Activated CD8-positive, alpha-beta memory T cell treated with anti-CD3 and anti-CD28 coated beads for 36 hours (primary cell): ENCODE results near the gene STAMBPL1. TPM values are rescaled to one million over a fixed set of nuclear protein-coding genes. Genes with fewer than 3 reads are reported as not detected.

Source experiments
- CTCF ChIA-PET: fragments of 350-600 bp; sonication (Branson Sonifier 250); formaldehyde crosslinking; loops from one replicate; lab custom pipeline; 2021; ENCODE audit warnings: antibody characterized with exemption; lab: Charles Lee
- POLR2A ChIA-PET: fragments of 350-600 bp; sonication (Branson Sonifier 250); formaldehyde crosslinking; loops from one replicate; lab custom pipeline; 2021; ENCODE audit warnings: antibody characterized with exemption; lab: Charles Lee
- total RNA-seq, 2 experiments: library from RNA; stranded (reverse); gene quantifications; one replicate each; pipeline ENCODE4 v1.2.3, GENCODE V29; 2021

The STAMBPL1 gene
- total RNA-seq, 2 experiments from 2014 or later, result 24.5 to 26.9 TPM

DNA sequence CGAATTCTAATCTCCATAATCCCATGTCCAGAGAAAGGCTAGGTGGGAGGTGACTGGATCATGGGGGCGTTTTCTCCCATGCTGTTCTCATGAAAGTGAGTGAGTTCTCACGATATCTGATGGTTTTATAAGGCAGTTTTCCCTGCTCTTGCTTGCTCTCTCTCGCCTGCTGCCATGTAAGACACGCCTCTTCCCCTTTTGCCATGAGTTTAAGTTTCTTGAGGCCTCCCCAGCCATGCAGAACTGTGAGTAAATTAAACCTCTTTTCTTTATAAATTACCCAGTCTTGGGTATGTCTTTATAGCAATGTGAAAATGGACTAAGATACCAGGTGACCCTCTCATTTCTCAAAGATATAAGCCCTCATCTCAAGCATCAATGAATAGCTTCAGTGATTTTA, 73.6 kb downstream of the STAMBPL1 start:
- ChIA-PET CTCF (no interaction called here), POLR2A (no interaction called here)

GRCh38 chr10:88954458-88955083, 74.5 kb downstream of the STAMBPL1 start:
- ChIA-PET CTCF (interaction anchor here (0.6 kb wide), 1 partner anchor 1052 kb away, joined by 3 read pairs; no protein-coding TSS in a partner anchor), POLR2A (interaction anchor here (0.7 kb wide), 1 partner anchor 14 kb away, joined by 5 read pairs; no protein-coding TSS in a partner anchor)

DNA sequence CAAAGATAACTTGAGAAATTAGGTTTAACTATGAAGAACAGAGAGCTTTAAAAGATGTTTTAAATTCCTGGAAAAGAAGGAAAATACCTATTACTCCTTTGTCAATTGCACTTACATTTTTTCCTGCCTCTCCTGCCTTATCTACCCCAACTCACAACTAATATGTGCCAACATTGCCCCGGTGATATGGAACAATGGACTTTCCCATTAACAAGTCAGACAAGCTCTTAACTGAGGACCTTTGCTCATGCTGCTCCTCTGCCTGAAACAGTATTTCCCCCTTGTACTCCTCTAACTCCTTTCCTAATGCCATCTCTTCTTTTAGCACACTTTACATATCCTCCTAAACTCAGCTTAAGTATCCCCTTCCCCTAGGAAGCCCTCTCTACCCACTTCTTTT, 77.3 kb downstream of the STAMBPL1 start:
- POLR2A ChIA-PET, result no interaction called here
- CTCF ChIA-PET, result interaction anchor here (1.0 to 1.2 kb wide), 2 partner anchors 14 to 23 kb away, joined by 3 read pairs; no protein-coding TSS in a partner anchor

GRCh38 chr10:88958721-88959120, 78.7 kb downstream of the STAMBPL1 start:
- ChIA-PET CTCF (interaction anchor here (1.3 kb wide), 1 partner anchor 10 kb away, joined by 4 read pairs; no protein-coding TSS in a partner anchor), POLR2A (interaction anchor here (0.6 kb wide), 1 partner anchor 27 kb away, joined by 4 read pairs; no protein-coding TSS in a partner anchor)

GRCh38 chr10:88960802-88961201, 80.8 kb downstream of the STAMBPL1 start:
- POLR2A ChIA-PET, result interaction anchor here (0.5 to 1.2 kb wide), 5 partner anchors 29 to 375 kb away, joined by 3 to 8 read pairs (median 5); partner anchors contain the start of gene FAS

DNA sequence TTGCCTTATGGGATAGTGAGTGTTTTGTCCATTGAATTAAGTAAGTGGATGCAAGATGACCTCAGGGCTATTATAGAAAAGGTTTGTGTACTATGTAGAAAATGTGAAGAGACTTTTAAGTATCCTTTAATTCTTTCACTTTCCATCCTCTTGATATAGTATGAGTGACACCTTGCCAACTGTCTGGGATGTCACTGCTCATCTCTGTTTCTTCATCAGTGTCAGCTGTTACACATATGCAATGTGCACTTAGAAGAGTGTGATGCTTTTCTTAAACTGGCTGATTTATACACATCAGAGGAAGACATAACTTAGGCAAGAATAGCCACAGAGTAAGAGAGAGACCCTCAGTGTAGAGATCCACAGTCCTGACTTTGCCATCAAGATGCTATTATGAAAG, 81.2 kb downstream of the STAMBPL1 start:
- POLR2A ChIA-PET, result interaction anchor here (0.6 to 1.2 kb wide), 3 partner anchors 29 to 374 kb away, joined by 5 to 8 read pairs (median 6); partner anchors contain the start of gene FAS
- CTCF ChIA-PET, result interaction anchor here (0.9 to 1.5 kb wide), 2 partner anchors 27 to 29 kb away, joined by 4 read pairs; partner anchors contain the start of gene FAS

More at GRCh38 chr10:88960802-88961201, 80.8 kb downstream of the STAMBPL1 start:
- CTCF ChIA-PET, result interaction anchor here (0.9 to 1.5 kb wide), 2 partner anchors 26 to 30 kb away, joined by 4 read pairs; partner anchors contain the start of gene FAS

DNA sequence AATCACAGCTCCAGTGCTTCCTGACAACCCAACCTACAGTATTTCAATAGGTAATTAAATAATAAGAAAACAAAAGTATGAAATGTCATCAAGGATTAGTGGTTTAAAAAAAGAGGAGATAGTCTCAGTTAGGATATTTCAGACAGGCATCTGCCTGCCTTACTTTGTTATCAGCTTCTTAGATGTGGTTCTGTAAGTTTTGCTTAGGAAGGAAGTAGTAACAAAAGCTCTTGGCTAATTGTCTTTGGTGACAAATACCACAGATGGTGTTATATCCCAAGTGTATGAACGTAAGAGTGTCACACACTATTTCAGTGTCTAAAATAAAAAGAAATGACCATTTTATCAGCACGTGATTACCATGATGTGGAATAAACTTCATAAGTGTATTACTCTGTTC, 82.3 kb downstream of the STAMBPL1 start:
- POLR2A ChIA-PET, result no interaction called here
- CTCF ChIA-PET, result interaction anchor here (1.2 kb wide), 1 partner anchor 30 kb away, joined by 3 read pairs; no protein-coding TSS in a partner anchor

DNA sequence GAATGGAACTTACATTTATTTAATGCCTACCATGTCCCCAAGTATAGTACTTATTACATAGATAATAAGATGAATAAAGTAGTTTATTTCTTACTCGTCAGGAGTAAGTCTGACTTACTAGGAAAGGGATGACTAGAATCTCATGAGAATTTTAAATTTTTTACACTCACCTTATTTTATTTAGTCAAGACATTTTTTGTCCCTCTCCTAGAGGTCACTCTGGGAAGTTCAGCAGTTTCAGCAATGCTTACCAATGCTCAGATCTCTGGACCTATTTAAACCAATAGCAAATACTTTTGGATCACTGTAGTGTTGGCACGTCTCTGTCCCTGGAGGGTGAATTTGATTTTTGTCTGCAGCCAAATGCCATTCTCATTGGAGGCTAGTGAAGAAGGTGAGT, 83.3 kb downstream of the STAMBPL1 start:
- CTCF ChIA-PET, result interaction anchor here (0.7 to 1.2 kb wide), 2 partner anchors 31 to 128 kb away, joined by 3 read pairs; no protein-coding TSS in a partner anchor
- POLR2A ChIA-PET, result no interaction called here

DNA sequence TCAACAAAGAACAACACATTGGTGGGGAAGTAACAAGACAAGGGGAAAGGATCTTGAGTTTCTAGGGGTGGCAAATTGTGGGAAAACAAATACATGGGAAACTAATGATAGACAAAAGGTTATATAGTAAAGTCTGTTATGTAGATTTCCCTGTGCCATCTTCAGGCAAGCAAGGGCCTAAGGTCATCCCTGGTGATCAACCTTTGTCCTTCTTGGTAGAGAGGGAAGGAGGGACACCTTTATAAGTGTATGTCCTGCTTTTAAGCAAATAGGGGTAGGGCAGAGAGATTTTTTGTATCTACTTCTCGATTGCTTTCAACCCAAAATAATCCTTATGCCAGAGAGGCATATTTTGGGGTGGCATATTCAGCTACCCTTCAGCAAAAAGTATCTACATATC, 84.3 kb downstream of the STAMBPL1 start:
- CTCF ChIA-PET, result interaction anchor here (0.8 kb wide), 1 partner anchor 29 kb away, joined by 3 read pairs; no protein-coding TSS in a partner anchor
- POLR2A ChIA-PET, result no interaction called here

DNA sequence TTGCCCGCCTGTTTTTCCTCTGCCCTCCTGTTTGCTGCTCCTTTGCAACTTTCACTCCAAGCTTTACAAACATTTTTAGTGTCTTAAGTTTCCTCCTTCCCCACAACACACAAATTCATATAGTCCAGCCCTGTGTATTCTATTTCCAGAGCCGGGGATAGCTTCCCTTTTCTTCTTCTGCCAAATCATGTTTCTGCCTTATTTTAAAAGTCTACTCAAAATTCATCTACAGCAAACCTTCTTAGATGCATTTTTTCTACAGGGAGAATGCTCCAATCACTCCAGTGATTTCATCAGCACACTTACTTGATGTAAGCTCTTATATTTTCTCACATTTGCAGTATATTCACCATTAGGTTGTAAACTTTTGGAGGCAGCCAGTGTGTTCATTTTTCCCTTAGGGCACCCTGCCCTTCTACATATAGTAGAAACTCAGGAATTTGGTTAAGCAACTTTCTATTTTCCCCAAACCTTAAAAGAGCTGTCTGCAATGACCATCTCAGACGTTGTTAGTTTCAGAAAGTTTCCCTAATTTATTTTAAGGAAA, 84.9 kb downstream of the STAMBPL1 start:
- CTCF ChIA-PET, result interaction anchor here (0.8 kb wide), 1 partner anchor 30 kb away, joined by 3 read pairs; no protein-coding TSS in a partner anchor
- POLR2A ChIA-PET, result no interaction called here

DNA sequence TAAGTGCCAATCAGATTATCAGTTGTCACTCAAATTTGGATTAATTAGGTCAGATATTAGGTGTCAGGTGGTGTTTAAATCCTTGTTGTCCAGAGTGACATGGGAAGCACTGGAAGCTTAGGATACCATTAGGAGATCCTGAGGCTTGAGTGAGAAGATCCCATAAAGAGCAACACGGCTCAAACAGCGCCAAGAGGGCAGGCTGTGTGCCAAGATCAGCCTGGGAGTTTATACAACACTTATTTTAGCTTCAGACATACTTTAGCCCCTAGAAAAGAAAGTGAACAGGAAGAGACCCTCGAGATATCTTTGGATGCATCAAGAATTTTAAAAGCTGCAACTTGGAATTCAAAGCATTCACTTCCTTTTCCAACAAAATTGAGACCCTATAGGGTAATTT, 86.8 kb downstream of the STAMBPL1 start:
- POLR2A ChIA-PET, result no interaction called here
- CTCF ChIA-PET, result interaction anchor here (1.5 kb wide), 2 partner anchors 28 to 41 kb away, joined by 3 read pairs; no protein-coding TSS in a partner anchor

GRCh38 chr10:88968391-88968790, 88.3 kb downstream of the STAMBPL1 start:
- POLR2A ChIA-PET, result interaction anchor here (0.5 kb wide), 1 partner anchor 13 kb away, joined by 5 read pairs; no protein-coding TSS in a partner anchor
- CTCF ChIA-PET, result interaction anchor here (1.5 kb wide), 2 partner anchors 26 to 43 kb away, joined by 3 read pairs; no protein-coding TSS in a partner anchor

DNA sequence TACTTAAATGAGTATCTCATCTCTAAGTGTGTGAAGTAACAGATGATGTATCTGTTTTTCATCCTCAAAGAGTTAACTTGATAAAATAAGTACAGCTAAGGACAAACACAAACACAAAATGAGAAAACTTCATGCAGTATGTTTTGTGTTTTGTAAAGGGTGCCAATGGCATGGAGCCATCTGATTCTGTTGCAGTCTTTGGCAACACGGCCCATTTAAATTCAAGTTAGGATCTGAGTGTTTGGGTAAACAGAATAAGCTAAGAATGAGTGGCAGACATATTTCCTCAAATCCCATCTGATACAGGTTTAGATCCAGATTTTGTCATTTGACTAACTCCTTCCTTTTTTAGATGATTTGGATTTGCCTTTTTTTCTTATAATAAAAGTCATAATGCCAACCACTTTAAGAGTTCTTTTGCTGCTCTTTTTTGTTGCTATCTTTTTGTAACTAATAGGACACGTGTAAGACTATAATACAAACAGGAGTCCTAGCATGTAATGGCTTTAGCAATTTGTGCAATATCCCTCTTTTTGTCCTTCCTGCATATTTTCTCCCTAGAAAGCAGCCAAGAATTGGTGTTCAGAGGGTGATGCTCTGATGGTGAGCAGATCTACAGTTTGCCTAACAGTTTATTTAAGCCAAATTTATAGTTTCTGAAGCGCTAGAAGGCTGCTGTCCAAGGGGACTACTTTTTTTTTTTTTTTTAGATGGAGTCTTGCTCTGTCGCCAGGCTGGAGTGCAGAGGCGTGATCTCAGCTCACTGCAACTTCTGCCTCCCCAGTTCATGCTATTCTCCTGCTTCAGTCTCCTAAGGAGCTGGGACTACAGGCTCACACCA, 91.4 kb downstream of the STAMBPL1 start:
- CTCF ChIA-PET, result interaction anchor here (0.7 to 1.4 kb wide), 2 partner anchors 18 to 193 kb away, joined by 3 read pairs; no protein-coding TSS in a partner anchor
- POLR2A ChIA-PET, result interaction anchor here (0.6 to 0.7 kb wide), 2 partner anchors 15 to 19 kb away, joined by 3 to 6 read pairs; no protein-coding TSS in a partner anchor

Other genes with a start within 250 kb of the STAMBPL1 start
- gene LIPF, start 215.8 kb upstream of the STAMBPL1 start, total RNA-seq, result not detected
- gene LIPK, start 174.0 kb upstream of the STAMBPL1 start, total RNA-seq, result not detected
- not detected for gene LIPN, start 120.2 kb upstream of the STAMBPL1 start, total RNA-seq
- not detected for gene LIPM, start 77.5 kb upstream of the STAMBPL1 start, total RNA-seq
- under 1 TPM; 0.15 to 0.17 TPM for gene ANKRD22, start 28.4 kb upstream of the STAMBPL1 start, total RNA-seq
- 10 to 100 TPM; 20.5 to 20.7 TPM for gene ACTA2, start 72.5 kb downstream of the STAMBPL1 start, total RNA-seq
- gene FAS, start 110.6 kb downstream of the STAMBPL1 start, total RNA-seq, result 10 to 100 TPM; 49.4 to 51.1 TPM